ENCODE measurements around the gene RAB37. TPM values are rescaled to one million over a fixed set of nuclear protein-coding genes. Genes with fewer than 3 reads are reported as not detected.

RAB37 gene
- total and polyA plus RNA-seq, 2 of the 13 experiments (the other 11 are each of a cell fraction or from before 2014, with no cell fraction given), result 0.91 to 3.7 TPM

DNA sequence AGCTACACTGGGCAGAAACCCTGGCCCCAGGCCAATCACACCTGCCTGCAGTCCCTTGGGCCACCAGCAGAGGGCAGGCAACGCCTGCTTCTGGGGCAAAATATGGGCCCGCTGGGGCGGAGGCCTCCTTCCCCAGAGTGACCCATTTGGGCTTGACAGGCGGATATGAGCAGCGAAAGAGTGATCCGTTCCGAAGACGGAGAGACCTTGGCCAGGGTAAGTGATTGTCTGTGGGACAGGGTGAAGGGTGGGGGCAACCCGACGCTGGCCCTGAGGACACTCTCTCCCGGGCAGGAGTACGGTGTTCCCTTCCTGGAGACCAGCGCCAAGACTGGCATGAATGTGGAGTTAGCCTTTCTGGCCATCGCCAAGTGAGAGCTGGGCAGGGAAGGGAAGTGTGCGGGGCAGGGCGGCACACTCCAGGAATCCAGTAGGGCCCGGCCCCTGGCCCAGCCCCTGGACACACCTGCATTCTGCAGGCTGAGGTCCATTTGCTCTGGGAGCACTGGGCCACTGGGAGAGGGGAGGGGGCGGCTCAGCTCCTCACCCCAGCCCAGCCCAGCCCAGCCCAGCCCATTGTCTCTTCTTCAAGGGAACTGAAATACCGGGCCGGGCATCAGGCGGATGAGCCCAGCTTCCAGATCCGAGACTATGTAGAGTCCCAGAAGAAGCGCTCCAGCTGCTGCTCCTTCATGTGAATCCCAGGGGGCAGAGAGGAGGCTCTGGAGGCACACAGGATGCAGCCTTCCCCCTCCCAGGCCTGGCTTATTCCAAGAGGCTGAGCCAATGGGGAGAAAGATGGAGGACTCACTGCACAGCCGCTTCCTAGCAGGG, 7.9 kb downstream of the RAB37 start (continued):
- no peak for TF ChIP-seq MZF1 (CRISPR knock-in tag; IDR thresholded peaks at IDR 0.05; ENCODE audit: borderline replicate concordance)
- 0 out of 2 replicates have a peak, but pooled peaks have one; percentile 59 for TF ChIP-seq SNAPC2 (CRISPR knock-in tag; IDR thresholded peaks at IDR 0.05)
- TF ChIP-seq, protein P1, sequence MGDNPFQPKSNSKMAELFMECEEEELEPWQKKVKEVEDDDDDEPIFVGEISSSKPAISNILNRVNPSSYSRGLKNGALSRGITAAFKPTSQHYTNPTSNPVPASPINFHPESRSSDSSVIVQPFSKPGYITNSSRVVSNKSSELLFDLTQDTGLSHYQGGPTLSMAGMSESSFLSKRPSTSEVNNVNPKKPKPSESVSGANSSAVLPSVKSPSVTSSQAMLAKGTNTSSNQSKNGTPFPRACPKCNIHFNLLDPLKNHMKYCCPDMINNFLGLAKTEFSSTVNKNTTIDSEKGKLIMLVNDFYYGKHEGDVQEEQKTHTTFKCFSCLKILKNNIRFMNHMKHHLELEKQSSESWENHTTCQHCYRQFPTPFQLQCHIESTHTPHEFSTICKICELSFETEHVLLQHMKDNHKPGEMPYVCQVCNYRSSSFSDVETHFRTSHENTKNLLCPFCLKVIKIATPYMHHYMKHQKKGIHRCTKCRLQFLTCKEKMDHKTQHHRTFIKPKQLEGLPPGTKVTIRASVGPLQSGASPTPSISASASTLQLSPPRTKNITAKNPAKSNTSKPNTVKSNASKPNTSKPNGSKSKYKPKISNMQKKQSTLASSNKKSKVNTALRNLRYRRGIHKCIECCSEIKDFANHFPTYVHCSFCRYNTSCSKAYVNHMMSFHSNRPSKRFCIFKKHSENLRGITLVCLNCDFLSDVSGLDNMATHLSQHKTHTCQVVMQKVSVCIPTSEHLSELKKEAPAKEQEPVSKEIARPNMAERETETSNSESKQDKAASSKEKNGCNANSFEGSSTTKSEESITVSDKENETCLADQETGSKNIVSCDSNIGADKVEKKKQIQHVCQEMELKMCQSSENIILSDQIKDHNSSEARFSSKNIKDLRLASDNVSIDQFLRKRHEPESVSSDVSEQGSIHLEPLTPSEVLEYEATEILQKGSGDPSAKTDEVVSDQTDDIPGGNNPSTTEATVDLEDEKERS (CRISPR knock-in tag; IDR thresholded peaks at IDR 0.05), result peak; percentile 78
- TF ChIP-seq ZNF761 (CRISPR knock-in tag; conservative IDR thresholded peaks at IDR 0.05), result peak; percentile 67; the same call in 1 of the 2 replicates
- TF ChIP-seq KMT2B (CRISPR knock-in tag; IDR thresholded peaks at IDR 0.05), result 0 out of 2 replicates have a peak, but pooled peaks have one; percentile 38
- no peak for TF ChIP-seq SMAD9 (CRISPR knock-in tag; IDR thresholded peaks at IDR 0.05)
- TF ChIP-seq ZNF274 (CRISPR knock-in tag; IDR thresholded peaks at IDR 0.05), result peak; percentile 82
- TF ChIP-seq ZNF331 (CRISPR knock-in tag; IDR thresholded peaks at IDR 0.05), result peak; percentile 75; the same call in 1 of the 2 replicates
- peak; percentile 34; the same call in 1 of the 2 replicates for TF ChIP-seq TAF1 (CRISPR knock-in tag; IDR thresholded peaks at IDR 0.05)
- TF ChIP-seq ERF (CRISPR knock-in tag; IDR thresholded peaks at IDR 0.05), result peak; percentile 77
- peak; percentile 48 for TF ChIP-seq GABPB1 (CRISPR knock-in tag; IDR thresholded peaks at IDR 0.05)
- peak; percentile 59; the same call in 1 of the 2 replicates for TF ChIP-seq MEIS2 (CRISPR knock-in tag; IDR thresholded peaks at IDR 0.05)
- no peak for TF ChIP-seq ZNF670 (CRISPR knock-in tag; IDR thresholded peaks at IDR 0.05; ENCODE audit: borderline replicate concordance)
- 0 out of 2 replicates have a peak, but pooled peaks have one; percentile 9 for TF ChIP-seq JUN (CRISPR knock-in tag; IDR thresholded peaks at IDR 0.05)
- peak; percentile 49 for TF ChIP-seq DR1 (CRISPR knock-in tag; IDR thresholded peaks at IDR 0.05)
- peak; percentile 14; the same call in 1 of the 2 replicates for TF ChIP-seq ZBTB38 (CRISPR knock-in tag; IDR thresholded peaks at IDR 0.05)
- TF ChIP-seq, protein P2, sequence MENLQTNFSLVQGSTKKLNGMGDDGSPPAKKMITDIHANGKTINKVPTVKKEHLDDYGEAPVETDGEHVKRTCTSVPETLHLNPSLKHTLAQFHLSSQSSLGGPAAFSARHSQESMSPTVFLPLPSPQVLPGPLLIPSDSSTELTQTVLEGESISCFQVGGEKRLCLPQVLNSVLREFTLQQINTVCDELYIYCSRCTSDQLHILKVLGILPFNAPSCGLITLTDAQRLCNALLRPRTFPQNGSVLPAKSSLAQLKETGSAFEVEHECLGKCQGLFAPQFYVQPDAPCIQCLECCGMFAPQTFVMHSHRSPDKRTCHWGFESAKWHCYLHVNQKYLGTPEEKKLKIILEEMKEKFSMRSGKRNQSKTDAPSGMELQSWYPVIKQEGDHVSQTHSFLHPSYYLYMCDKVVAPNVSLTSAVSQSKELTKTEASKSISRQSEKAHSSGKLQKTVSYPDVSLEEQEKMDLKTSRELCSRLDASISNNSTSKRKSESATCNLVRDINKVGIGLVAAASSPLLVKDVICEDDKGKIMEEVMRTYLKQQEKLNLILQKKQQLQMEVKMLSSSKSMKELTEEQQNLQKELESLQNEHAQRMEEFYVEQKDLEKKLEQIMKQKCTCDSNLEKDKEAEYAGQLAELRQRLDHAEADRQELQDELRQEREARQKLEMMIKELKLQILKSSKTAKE (CRISPR knock-in tag; IDR thresholded peaks at IDR 0.05; ENCODE audit: borderline replicate concordance), result no peak
- no peak for TF ChIP-seq ZNF850 (CRISPR knock-in tag; conservative IDR thresholded peaks at IDR 0.05)
- TF ChIP-seq SAP130 (CRISPR knock-in tag; IDR thresholded peaks at IDR 0.05; ENCODE audit: low read depth), result peak; percentile 66
- TF ChIP-seq, protein P3, sequence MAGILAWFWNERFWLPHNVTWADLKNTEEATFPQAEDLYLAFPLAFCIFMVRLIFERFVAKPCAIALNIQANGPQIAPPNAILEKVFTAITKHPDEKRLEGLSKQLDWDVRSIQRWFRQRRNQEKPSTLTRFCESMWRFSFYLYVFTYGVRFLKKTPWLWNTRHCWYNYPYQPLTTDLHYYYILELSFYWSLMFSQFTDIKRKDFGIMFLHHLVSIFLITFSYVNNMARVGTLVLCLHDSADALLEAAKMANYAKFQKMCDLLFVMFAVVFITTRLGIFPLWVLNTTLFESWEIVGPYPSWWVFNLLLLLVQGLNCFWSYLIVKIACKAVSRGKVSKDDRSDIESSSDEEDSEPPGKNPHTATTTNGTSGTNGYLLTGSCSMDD (CRISPR knock-in tag; IDR thresholded peaks at IDR 0.05), result no peak
- no peak for TF ChIP-seq ZNF563 (CRISPR knock-in tag; IDR thresholded peaks at IDR 0.05)
- TF ChIP-seq ZSCAN29 (CRISPR knock-in tag; conservative IDR thresholded peaks at IDR 0.05), result no peak
- TF ChIP-seq, protein P4, sequence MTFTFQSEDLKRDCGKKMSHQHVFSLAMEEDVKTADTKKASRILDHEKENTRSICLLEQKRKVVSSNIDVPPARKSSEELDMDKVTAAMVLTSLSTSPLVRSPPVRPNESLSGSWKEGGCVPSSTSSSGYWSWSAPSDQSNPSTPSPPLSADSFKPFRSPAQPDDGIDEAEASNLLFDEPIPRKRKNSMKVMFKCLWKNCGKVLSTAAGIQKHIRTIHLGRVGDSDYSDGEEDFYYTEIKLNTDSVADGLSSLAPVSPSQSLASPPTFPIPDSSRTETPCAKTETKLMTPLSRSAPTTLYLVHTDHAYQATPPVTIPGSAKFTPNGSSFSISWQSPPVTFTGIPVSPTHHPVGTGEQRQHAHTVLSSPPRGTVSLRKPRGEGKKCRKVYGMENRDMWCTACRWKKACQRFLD (CRISPR knock-in tag; IDR thresholded peaks at IDR 0.05; ENCODE audit: borderline replicate concordance), result 0 out of 2 replicates have a peak, but pooled peaks have one; percentile 23

All from HepG2 (cell line).